Large intestine (tissue), 12 donors: ENCODE measurements around the gene PRAMEF12. TPM values are rescaled to one million over a fixed set of nuclear protein-coding genes. Genes with fewer than 3 reads are reported as not detected.
"Not testable (repeated sequence)": the region's sequence is repeated elsewhere in the genome, so short reads cannot be mapped to it uniquely, and the experiment has no call there.

Experiments used
- DNase-seq, 2 donors: peaks; one replicate each; pipeline versions ENCODE4 v3.0.0 to v3.0.0-alpha.2; 2013
- H3K27ac ChIP-seq: one replicate; pipeline ENCODE4 v1.5.1; 2013; ENCODE audit warnings: low read length
- H3K27me3 ChIP-seq: 2 replicates; pipeline ENCODE4 v1.6.1; 2013; ENCODE audit warnings: low read length; ENCODE audit not compliant: control insufficient read depth, insufficient read depth
- H3K36me3 ChIP-seq: 2 replicates; pipeline ENCODE4 v1.6.1; 2013; ENCODE audit warnings: low read length; ENCODE audit not compliant: control insufficient read depth, insufficient read depth
- H3K4me1 ChIP-seq: one replicate; pipeline ENCODE4 v1.6.1; 2013; ENCODE audit warnings: low read length; ENCODE audit not compliant: control insufficient read depth, insufficient read depth
- H3K4me3 ChIP-seq: one replicate; pipeline ENCODE4 v1.5.1; 2013; ENCODE audit warnings: low read length
- H3K9me3 ChIP-seq: one replicate; pipeline ENCODE4 v1.6.1; 2013; ENCODE audit warnings: mild to moderate bottlenecking, low read depth, low read length, moderate library complexity; ENCODE audit not compliant: control insufficient read depth
- WGBS: methylation state at CpG from one replicate; pipeline ENCODE4 v1.1.5; 2013; ENCODE audit warnings: low lambda C conversion rate; ENCODE audit not compliant: insufficient coverage; 5-methylcytosine and 5-hydroxymethylcytosine counted together
- long read RNA-seq, 11 donors: transcript quantifications; one replicate each; lab custom pipeline, GENCODE V29; 2026
- polyA plus RNA-seq: library from polyadenylated mRNA; unstranded; fragments of 120-200 nt; gene quantifications from one replicate; pipeline ENCODE4 v1.2.1, GENCODE V29; 2013

The PRAMEF12 gene
- not detected for polyA plus RNA-seq
- long read RNA-seq, donor 1, result 0 reads
- long read RNA-seq, donor 2, result 0 reads
- long read RNA-seq, donor 3, result 0 reads
- long read RNA-seq, donor 4, result 0 reads
- long read RNA-seq, donor 5, result 0 reads
- long read RNA-seq, donor 6, result 0 reads
- long read RNA-seq, donor 7, result 0 reads
- long read RNA-seq, donor 8, result 0 reads
- long read RNA-seq, donor 9, result 0 reads
- long read RNA-seq, donor 10, result 0 reads
- long read RNA-seq, donor 11, result 0 reads

DNA sequence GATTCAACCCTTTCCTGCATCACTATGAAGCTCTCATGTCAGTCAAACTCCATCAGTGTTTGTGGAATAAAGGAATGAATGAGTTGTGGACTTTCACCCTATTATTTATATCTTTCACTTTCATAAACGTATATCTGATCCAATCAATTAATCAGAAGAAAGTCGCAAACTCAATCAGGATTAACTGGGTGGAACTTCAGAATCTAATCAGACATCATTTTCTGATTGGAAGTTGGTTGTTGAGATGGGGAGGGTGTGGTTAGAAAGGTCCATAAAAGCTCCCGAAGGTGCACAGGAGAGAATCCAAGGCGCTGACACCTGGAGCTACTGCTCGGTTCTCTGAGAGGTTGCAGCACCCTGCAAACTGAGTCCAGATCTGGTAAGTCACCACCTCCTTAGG is at the start of gene PRAMEF12:
TSS of gene PRAMEF12 (plus strand) at position 301 of the 400 bp plus-strand sequence. CDS start 1,130 bp downstream, outside the sequence.
- no peak for DNase-seq
- Histone ChIP-seq H3K27me3 (peaks cover 4% of the 10 kb centered on the region), H3K27ac (no peak within 1 kb of the TSS), H3K4me3 (no peak within 1 kb of the TSS), H3K4me1 (no peaks in the 10 kb centered on the region), H3K9me3 (no peaks in the 10 kb centered on the region), H3K36me3 (no peaks in the 10 kb centered on the region)
- WGBS, result no CpG with 5 or more reads among the region's 5 CpGs

DNA sequence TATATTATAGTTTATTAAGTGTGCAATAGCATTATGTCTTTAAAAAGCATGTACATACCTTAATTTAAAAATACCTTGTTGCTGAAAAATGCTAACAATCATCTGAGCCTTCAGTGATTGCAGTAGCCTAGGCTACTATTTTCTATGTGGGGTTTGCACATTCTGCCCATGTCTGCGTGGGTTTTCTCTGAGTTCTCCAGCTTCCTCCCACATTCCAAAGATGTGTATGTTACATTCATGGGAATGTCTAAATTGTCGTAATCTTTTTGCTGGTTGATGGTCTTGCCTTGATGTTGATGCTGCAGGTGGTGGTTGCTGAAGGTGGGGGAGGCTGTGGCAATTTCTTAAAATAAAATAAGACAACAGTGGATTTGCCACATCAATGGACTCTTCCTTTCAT is 45.1 kb upstream of the PRAMEF12 start:
- WGBS, result no CpG with 5 or more reads among the region's 2 CpGs
- no peak overlapping the region for H3K27ac ChIP-seq
- no peak for DNase-seq
- no peaks in the 10 kb centered on the region for H3K27me3 ChIP-seq
- no peaks in the 10 kb centered on the region for H3K36me3 ChIP-seq
- no peak overlapping the region for H3K4me3 ChIP-seq
- no peaks in the 10 kb centered on the region for H3K4me1 ChIP-seq
- no peaks in the 10 kb centered on the region for H3K9me3 ChIP-seq

DNA sequence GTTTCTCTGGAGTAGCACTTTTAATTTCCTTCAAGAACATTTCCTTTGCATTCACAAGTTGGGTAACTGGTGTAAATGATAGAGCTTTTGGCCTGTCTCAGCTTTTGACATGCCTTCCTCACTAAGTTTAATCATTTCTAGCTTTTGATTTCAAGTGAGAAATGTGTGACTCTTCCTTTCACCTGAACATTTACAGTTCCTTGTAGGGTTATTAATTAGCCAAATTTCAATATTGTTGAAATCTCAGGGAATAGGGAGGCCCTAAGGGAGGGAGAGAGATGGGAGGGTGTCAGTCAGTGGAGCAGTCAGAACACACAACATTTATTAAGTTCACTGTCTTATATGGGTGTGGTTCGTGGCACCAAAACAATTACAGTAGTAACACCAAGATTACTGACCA is 43.4 kb upstream of the PRAMEF12 start:
- H3K27ac ChIP-seq, result no peak overlapping the region
- H3K36me3 ChIP-seq, result no peaks in the 10 kb centered on the region
- no peaks in the 10 kb centered on the region for H3K4me1 ChIP-seq
- no peaks in the 10 kb centered on the region for H3K27me3 ChIP-seq
- WGBS, result no CpG with 5 or more reads among the region's 1 CpG
- H3K4me3 ChIP-seq, result no peak overlapping the region
- H3K9me3 ChIP-seq, result no peaks in the 10 kb centered on the region
- no peak for DNase-seq

DNA sequence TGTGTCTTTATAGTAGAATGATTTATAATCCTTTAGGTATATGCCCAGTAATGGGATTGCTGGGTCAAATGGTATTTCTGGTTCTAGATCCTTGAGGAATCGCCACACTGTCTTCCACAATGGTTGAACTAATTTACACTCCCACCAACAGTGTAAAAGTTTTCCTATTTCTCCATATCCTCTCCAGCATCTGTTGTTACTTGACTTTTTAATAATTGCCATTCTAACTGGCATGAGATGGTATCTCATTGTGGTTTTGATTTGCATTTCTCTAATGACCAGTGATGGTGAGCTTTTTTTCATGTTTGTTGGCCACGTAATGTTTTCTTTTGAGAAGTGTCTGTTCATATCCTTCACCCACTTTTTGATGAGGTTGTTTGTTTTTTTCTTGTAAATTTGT is 42.5 kb upstream of the PRAMEF12 start:
- not testable (repeated sequence) for H3K27me3 ChIP-seq

DNA sequence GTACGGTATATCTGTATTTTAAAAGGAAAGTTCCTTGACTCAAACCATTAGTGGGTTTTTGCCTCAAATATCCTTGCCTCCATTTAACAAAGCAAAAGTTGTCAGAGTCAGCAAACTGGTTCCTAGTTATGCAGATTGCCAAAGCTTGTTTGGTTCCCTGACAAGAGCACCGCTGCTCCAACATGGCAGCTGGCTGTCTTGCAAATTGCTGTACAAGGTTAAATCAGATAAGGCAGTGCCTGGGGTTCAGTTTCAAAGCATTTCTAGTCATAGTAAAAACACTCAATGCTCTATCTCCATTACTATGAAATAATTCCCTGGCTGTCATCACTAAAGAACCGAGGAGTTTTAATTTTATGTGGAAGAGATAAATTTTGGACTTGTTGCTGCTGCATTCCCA is 38.9 kb upstream of the PRAMEF12 start:
- Histone ChIP-seq H3K4me1 (no peaks in the 10 kb centered on the region), H3K4me3 (no peak overlapping the region), H3K9me3 (no peaks in the 10 kb centered on the region), H3K27me3 (no peaks in the 10 kb centered on the region), H3K36me3 (no peaks in the 10 kb centered on the region), H3K27ac (no peak overlapping the region)
- WGBS, result no CpG with 5 or more reads among the region's 3 CpGs
- DNase-seq, result no peak

More for the DNA sequence above, 42.5 kb upstream of the PRAMEF12 start:
- not testable (repeated sequence) for H3K4me1 ChIP-seq, H3K36me3 ChIP-seq, H3K27ac ChIP-seq, DNase-seq, H3K9me3 ChIP-seq, H3K4me3 ChIP-seq
- 80% methylated on average over 1 of the region's 2 CpGs for WGBS

DNA sequence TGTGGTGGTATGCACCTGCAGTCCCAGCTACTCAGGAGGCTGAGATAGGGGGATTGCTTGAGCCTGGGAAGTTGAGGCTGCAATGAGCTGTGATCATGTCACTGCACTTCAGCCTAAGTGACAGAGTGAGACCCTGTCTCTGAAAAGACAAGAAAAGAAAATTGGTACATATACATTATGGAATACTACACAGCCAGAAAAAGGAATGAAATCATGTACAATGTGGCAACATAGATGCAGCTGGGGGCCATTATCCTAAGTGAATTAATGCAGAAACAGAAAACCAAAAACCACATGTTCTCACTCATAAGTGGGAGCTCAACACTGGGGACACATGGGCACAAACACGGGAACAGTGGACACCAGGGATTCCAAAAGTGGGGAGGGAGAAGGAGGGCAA is 34.6 kb upstream of the PRAMEF12 start:
- no peaks in the 10 kb centered on the region for H3K27me3 ChIP-seq
- no peaks in the 10 kb centered on the region for H3K4me1 ChIP-seq
- no peaks in the 10 kb centered on the region for H3K9me3 ChIP-seq
- no peak overlapping the region for H3K4me3 ChIP-seq
- no peak for DNase-seq
- no peaks in the 10 kb centered on the region for H3K36me3 ChIP-seq
- no CpG with 5 or more reads among the region's 1 CpG for WGBS
- no peak overlapping the region for H3K27ac ChIP-seq

DNA sequence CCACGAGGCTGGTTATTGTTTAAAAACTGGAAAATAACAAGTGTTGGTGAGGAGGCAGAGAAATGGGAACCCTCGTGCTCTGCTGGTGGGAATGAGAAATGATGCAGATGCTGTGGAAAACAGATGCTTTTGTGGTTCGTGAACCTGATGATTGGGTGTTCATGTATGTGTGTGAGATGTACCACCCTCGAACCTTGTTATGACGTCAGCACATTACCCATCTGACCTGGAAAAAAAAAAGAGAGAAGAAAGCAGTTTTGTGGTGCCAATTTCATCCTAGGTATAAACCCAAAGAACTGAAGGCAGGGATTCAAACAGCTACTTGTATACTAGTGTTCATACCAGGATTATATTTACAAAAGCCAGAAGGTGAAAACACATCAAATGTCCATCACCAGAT is 33.9 kb upstream of the PRAMEF12 start:
- Histone ChIP-seq H3K27ac (no peak overlapping the region), H3K36me3 (no peaks in the 10 kb centered on the region), H3K4me1 (no peaks in the 10 kb centered on the region), H3K27me3 (no peaks in the 10 kb centered on the region), H3K4me3 (no peak overlapping the region), H3K9me3 (no peaks in the 10 kb centered on the region)
- 100% methylated on average over 1 of the region's 5 CpGs for WGBS
- DNase-seq, result no peak

DNA sequence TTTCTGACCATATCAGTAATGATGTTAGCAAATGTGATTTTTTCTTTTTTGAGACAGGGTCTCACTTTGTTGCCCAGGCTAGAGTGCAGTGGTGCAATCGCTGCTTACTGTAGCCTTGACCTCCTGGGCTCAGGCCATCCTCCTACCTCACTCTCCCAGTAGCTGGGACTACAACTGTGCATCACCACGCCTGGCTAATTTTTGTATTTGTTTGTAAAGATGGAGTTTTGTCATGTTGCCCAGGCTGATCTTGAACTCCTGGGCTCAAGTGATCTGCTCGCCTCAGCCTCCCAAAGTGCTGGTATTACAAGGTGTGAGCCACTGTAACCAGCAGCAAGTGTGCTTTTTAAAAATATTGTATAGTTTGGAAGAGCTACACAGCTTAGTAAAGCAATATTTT is 31.6 kb upstream of the PRAMEF12 start:
- no peak for DNase-seq
- Histone ChIP-seq H3K27me3 (no peaks in the 10 kb centered on the region), H3K9me3 (no peaks in the 10 kb centered on the region), H3K27ac (no peak overlapping the region), H3K4me1 (no peaks in the 10 kb centered on the region), H3K4me3 (no peak overlapping the region), H3K36me3 (no peaks in the 10 kb centered on the region)
- no CpG with 5 or more reads among the region's 3 CpGs for WGBS

DNA sequence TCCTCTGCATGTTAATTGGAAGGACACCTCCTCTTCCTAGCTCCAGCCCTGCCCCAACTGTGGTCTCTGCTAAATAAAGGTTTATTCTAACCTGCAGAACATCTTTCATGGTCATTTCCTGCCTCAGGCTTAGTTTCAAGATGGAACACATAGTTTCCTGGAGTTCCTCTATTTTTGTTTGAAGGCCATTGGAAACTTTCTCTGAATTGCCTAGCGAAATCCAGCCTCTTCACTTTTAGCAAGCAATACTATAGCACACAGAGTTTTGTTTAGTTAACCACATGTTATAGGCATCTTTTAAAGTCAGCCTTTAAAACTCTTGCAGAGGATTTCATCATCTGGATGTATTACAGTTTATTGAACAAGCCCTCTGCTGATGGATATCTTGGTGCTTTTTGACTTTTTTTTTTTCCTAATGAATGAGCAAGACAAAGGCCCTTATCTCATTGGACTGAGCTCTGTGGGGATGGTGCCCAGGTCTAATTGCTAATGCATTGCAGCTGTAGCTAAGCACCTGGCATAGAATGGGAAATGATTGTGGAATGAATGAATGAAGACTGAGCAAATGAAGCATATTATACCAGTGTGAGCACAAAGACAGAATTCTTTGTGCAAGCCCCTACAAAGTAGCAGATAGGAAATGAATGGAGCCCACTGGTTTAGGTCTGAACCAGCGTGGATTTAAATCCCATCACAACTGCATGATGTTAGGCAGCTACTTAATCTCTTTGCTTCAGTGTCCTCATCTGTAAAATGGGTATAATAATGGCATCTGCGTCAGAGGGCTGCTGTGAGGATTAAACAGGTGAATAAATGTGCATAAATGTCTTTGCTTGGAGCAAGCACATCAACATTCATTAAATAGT is 28.2 kb upstream of the PRAMEF12 start:
- Histone ChIP-seq H3K9me3 (no peaks in the 10 kb centered on the region), H3K36me3 (no peaks in the 10 kb centered on the region), H3K4me3 (no peak overlapping the region), H3K4me1 (no peaks in the 10 kb centered on the region), H3K27ac (no peak overlapping the region), H3K27me3 (no peaks in the 10 kb centered on the region)
- no CpG with 5 or more reads among the region's 3 CpGs for WGBS
- DNase-seq, result no peak

DNA sequence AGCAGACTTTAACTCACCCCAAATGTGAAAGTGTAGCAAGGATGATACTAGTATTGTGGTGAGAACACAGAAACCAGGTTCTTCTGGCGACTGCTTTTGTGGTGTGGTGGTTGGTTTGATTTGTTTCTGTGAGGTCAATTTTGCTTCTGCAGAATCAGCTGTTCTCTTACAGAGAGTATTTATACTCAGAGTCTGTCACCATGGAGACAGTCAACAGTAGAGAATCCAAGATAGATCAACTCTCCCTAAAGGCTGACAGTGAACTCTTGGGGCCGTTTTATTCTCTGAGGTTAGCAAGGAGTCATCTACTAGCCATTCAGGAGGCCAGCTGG is 27.6 kb upstream of the PRAMEF12 start, which contains the start of gene CFAP107:
TSS of gene CFAP107 (plus strand) at position 209 of the 332 bp plus-strand sequence. CDS start 231 bp downstream, outside the sequence.
- Histone ChIP-seq H3K4me1 (no peaks in the 10 kb centered on the region), H3K27ac (no peak within 1 kb of the TSS), H3K4me3 (no peak within 1 kb of the TSS), H3K36me3 (no peaks in the 10 kb centered on the region), H3K9me3 (no peaks in the 10 kb centered on the region), H3K27me3 (no peaks in the 10 kb centered on the region)
- WGBS, result no CpG with 5 or more reads among the region's 2 CpGs
- DNase-seq, result peak; percentile 18 to 30
